Omental fat pad (tissue), 4 donors: ENCODE results near the gene RRBP1. TPM values are rescaled to one million over a fixed set of nuclear protein-coding genes. Genes with fewer than 3 reads are reported as not detected.

Experiments used
- ATAC-seq: fragments of 150-250 bp; one replicate; pipeline ENCODE4 v1.9.1; 2016; ENCODE audit warnings: mild to moderate bottlenecking, moderate library complexity; ENCODE audit not compliant: low FRiP score
- DNase-seq: peaks from one replicate; pipeline ENCODE4 v3.0.0-alpha.2; 2019; ENCODE audit warnings: low spot score
- total RNA-seq, 4 donors: library from RNA; depleted of rRNA; stranded (reverse); fragments of >200 nt; gene quantifications; one replicate each; pipeline ENCODE4 v1.1.0, GENCODE V29; 2016
- TF ChIP-seq, protein P1 (sequence below), 3 donors: fragments of 450-650 bp; IDR thresholded peaks; one replicate each; pipeline ENCODE4 v1.5.1; 2016 to 2017; ENCODE audit warnings: antibody characterized with exemption in 3 of 3, mild to moderate bottlenecking in 3 of 3, moderate library complexity in 2 of 3

Gene RRBP1
- total RNA-seq, 4 donors from 2014 or later = 67.9 to 142 (median 87.2) TPM

DNA sequence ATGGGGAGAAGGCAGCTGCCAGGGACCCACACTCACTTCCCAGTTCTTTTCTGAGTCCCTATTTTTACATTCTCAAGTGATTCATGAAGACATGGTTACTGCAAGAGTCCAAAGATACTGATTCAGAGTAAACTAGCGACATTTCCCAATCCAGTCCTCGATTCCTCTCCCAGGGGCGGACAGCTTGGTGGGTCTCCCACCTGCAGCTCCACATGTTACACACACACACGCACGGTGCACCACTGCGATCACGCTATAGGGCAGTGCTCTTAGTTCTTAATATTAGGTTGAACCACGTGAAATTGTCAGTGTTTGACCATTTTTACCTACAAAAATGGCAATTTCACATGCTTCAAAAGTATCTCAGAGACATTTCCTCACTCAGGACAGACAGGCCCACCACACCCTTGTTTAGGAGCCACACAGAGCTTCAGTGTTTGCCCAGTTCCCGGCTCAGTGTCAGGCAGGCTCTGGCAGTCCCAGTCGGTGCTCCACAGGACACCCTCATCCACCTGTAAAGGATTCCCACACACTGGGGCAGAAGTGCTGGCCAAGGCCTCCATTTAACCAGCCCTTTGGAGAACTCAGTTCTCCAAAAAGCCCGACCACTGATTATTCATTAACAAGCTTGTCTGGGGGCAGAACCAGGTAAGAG is 51.8 kb downstream of the RRBP1 start:
- TF ChIP-seq, protein P1, sequence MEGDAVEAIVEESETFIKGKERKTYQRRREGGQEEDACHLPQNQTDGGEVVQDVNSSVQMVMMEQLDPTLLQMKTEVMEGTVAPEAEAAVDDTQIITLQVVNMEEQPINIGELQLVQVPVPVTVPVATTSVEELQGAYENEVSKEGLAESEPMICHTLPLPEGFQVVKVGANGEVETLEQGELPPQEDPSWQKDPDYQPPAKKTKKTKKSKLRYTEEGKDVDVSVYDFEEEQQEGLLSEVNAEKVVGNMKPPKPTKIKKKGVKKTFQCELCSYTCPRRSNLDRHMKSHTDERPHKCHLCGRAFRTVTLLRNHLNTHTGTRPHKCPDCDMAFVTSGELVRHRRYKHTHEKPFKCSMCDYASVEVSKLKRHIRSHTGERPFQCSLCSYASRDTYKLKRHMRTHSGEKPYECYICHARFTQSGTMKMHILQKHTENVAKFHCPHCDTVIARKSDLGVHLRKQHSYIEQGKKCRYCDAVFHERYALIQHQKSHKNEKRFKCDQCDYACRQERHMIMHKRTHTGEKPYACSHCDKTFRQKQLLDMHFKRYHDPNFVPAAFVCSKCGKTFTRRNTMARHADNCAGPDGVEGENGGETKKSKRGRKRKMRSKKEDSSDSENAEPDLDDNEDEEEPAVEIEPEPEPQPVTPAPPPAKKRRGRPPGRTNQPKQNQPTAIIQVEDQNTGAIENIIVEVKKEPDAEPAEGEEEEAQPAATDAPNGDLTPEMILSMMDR (IDR thresholded peaks at IDR 0.05) = no peak
- ATAC-seq (no peak), DNase-seq (no peak)

DNA sequence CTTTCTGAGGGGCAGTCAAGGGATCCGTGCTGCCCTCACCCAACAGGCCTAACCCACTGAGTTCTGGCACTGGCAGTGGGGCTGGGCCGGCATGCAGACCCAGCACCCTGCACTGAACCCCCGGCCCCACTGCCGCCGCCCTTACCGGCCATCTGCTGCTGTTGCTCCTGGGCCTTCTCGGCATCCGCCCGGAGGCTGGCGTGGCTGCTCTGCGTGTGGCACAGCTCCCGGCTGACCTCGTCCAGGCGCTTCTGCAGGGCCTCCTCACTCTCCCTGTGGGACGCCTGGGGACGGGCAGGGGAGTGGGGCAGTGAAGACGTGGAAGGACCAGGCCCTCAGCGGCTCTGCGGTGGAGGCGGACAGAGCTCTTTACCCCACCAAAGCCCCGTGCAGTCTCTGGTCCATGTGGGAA is 52.4 kb downstream of the RRBP1 start:
- no peak for DNase-seq
- no peak for ATAC-seq
- TF ChIP-seq, protein P1 (IDR thresholded peaks at IDR 0.05) = no peak

DNA sequence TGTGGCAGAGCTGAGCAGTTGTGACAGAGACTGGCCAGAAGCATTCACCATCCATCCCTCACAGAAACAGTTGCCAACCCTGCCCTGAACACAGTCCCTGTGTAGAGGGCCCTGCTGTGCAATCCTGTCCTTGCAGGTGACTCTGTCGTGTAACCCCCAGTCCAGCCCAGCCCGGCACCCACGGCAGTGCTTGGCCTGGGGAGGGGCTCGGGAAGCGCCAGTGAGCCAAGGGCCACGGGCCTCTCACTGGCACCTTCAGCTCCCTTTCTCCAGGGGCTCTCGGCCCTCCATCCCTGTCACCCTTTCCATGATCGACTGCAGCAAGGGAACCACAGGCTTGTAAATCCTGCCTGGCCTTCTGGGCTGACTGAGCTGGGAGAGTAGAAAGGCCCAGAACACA is 53.0 kb downstream of the RRBP1 start:
- no peak for DNase-seq

DNA sequence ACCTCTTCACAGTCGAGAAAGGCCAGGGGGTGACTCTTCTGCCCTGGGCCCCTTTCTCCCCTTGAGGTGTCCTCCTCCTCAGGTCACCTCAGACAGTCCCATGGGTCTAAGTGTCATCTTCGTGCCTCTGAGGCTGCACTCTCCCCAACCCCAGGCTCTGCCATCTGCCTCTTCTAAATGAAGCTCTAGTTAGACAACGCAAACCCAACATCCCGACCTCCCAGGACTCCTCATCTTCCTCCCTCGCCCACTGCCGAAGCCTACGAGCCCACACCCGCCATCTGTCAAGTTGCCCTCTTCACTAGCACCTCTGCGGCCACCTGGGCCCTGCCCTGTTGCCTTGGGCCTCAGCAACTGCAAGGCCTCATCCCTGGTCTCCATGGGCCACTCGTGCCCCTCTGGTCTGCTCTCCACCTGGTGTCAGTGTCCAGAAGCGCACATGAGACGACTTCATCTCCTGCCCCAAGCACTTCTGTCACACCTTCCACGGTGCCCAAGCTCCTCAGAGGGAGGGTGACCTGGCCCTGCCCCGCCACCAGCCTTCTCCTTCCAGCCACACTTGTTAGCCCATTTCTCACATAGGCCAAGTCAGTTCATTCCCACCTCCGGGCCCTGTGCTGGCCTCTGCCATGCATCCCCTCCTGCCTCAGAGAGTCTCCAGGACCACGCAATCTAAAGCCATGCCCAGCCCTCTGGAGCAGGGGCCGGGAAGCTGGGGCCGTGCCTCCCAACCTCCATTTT is 53.8 kb downstream of the RRBP1 start:
- TF ChIP-seq, protein P1 (IDR thresholded peaks at IDR 0.05) = no peak
- DNase-seq (no peak), ATAC-seq (no peak)

More for the DNA sequence above, 53.0 kb downstream of the RRBP1 start:
- ATAC-seq = no peak
- TF ChIP-seq, protein P1 (IDR thresholded peaks at IDR 0.05) = no peak

DNA sequence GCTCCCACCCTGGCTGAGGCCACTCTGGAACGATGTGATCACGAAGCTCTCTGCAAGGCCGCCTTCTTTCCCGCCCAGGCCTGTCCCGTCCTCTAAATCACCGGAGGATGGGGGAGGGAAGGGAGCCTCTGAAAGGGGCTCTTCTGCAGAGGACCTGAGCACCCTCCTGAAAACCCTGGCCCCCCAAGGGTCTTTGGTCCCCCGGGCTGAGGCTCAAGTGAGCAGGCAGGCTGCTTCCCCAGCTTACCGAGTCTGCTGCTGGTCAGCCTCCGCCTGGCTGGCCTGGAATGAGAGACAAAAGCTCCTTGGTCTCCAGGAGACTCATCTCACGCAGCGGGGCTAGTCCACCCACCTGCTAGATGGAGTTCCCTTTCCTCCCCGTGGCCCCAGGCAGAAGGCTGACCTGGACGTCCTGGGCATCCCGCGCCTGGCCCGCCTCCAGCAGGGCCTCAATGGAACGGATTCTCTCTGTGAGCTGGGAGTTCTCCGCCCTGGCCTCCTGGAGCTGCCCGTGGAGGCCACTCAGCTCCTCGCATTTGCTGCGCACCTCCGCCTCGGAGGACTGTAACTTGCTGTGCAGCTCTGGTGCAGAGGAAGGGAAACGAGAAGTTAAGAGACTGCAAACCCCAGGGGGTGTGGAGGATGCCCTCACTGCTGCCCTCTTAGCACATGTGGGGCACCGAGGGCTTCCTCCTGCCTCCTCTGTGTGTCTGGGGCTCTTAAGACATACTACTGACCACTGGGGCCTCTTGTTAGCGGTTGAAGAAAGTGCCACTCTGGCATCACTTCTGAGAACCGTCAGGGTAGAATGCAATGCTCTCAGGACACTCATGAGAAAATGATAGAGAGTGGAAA is 54.7 kb downstream of the RRBP1 start:
- ATAC-seq (no peak), DNase-seq (no peak)
- TF ChIP-seq, protein P1 (IDR thresholded peaks at IDR 0.05) = no peak

DNA sequence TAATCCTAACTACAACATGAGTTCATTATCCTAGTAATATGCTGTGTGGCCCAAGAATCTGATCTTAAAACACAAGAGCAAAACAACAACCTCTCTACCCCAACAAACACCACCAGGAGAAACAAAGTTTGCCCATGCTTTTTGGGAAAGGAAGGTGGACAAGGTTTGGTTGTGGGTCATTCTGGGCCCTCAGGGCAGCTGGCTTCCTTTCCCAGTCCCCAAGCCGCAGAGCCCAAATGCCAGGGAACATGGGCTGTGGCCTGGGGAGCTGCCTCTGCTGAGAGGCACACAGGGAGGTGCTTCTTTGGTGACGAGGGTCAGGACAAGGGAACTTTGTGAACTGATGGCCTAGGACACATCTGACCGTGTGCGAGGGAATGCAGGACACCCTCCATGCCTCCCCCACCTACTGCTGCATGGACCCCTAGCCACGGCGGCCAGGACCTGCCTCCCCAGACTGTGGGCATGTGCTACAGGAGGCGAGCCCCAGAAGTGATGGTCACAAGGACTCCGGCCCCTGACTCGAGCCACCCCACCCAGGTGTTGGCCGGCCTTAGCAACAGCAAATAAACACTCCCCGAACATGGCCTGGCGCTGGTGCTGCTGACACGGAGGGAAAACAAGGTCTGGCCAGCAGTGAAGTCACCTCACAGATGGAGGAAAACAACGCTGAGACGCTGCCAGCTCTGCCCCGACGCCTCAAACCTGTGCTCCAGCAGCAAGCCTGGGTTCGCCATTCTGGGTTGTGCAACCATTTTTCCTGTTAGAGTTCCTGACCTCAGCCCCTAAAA is 55.6 kb downstream of the RRBP1 start:
- ATAC-seq (no peak), DNase-seq (no peak)
- TF ChIP-seq, protein P1 (IDR thresholded peaks at IDR 0.05) = no peak
